Measurements from ENCODE around the gene PSORS1C2. TPM values are rescaled to one million over a fixed set of nuclear protein-coding genes. Genes with fewer than 3 reads are reported as not detected.

PSORS1C2 gene
- total RNA-seq, 1 donor from 2014 or later = 0.38 TPM

GRCh38 chr6:31129130-31129529 lies 9.7 kb downstream of the PSORS1C2 start:
- peaks cover 8% of the 10 kb centered on the region for H3K27me3 Mint-ChIP-seq (ENCODE audit: unreplicated experiment)
- H3K36me3 Mint-ChIP-seq (ENCODE audit: low read depth, unreplicated experiment) = no peaks in the 10 kb centered on the region
- no peak overlapping the region for H3K27ac Mint-ChIP-seq (ENCODE audit: unreplicated experiment)
- no peak for DNase-seq (ENCODE audit: low spot score)
- no peaks in the 10 kb centered on the region for H3K9me3 Mint-ChIP-seq (ENCODE audit: unreplicated experiment)
- H3K4me3 Mint-ChIP-seq (ENCODE audit: unreplicated experiment) = no peak overlapping the region
- no peak for TF ChIP-seq CTCF (IDR thresholded peaks at IDR 0.05; ENCODE audit: unreplicated experiment)
- H3K4me1 Mint-ChIP-seq (ENCODE audit: unreplicated experiment) = peaks cover 10% of the 10 kb centered on the region

GRCh38 chr6:31128093-31128676 lies 10.7 kb downstream of the PSORS1C2 start:
- Mint-ChIP-seq H3K27me3 (ENCODE audit: unreplicated experiment) (peaks cover 6% of the 10 kb centered on the region), H3K4me3 (ENCODE audit: unreplicated experiment) (no peak overlapping the region), H3K36me3 (ENCODE audit: low read depth, unreplicated experiment) (no peaks in the 10 kb centered on the region), H3K4me1 (ENCODE audit: unreplicated experiment) (peaks cover 10% of the 10 kb centered on the region), H3K9me3 (ENCODE audit: unreplicated experiment) (no peaks in the 10 kb centered on the region), H3K27ac (ENCODE audit: unreplicated experiment) (peak overlapping the region; percentile 8)
- DNase-seq (ENCODE audit: low spot score) = peak; percentile 67
- TF ChIP-seq CTCF (IDR thresholded peaks at IDR 0.05; ENCODE audit: unreplicated experiment) = peak; percentile 44

- no peaks in the 10 kb centered on the region for H3K36me3 Mint-ChIP-seq (ENCODE audit: low read depth, unreplicated experiment)
- H3K4me1 Mint-ChIP-seq (ENCODE audit: unreplicated experiment) = peaks cover 10% of the 10 kb centered on the region
- no peak overlapping the region for H3K27ac Mint-ChIP-seq (ENCODE audit: unreplicated experiment)
- H3K27me3 Mint-ChIP-seq (ENCODE audit: unreplicated experiment) = peaks cover 6% of the 10 kb centered on the region
- TF ChIP-seq CTCF (IDR thresholded peaks at IDR 0.05; ENCODE audit: unreplicated experiment) = no peak
- no peaks in the 10 kb centered on the region for H3K9me3 Mint-ChIP-seq (ENCODE audit: unreplicated experiment)
- DNase-seq (ENCODE audit: low spot score) = no peak
- H3K4me3 Mint-ChIP-seq (ENCODE audit: unreplicated experiment) = no peak overlapping the region
These were observed 12.3 kb downstream of the PSORS1C2 start for GRCh38 chr6:31126396-31127175.

- H3K27ac Mint-ChIP-seq (ENCODE audit: unreplicated experiment) = no peak overlapping the region
- DNase-seq (ENCODE audit: low spot score) = no peak
- peaks cover 10% of the 10 kb centered on the region for H3K4me1 Mint-ChIP-seq (ENCODE audit: unreplicated experiment)
- no peaks in the 10 kb centered on the region for H3K36me3 Mint-ChIP-seq (ENCODE audit: low read depth, unreplicated experiment)
- no peaks in the 10 kb centered on the region for H3K9me3 Mint-ChIP-seq (ENCODE audit: unreplicated experiment)
- H3K27me3 Mint-ChIP-seq (ENCODE audit: unreplicated experiment) = peaks cover 6% of the 10 kb centered on the region
- H3K4me3 Mint-ChIP-seq (ENCODE audit: unreplicated experiment) = no peak overlapping the region
- TF ChIP-seq CTCF (IDR thresholded peaks at IDR 0.05; ENCODE audit: unreplicated experiment) = no peak
These were observed 13.1 kb downstream of the PSORS1C2 start for GRCh38 chr6:31125586-31126363.

Measured in endothelial cell (in vitro differentiated cells).